HG02973 (cell line): ENCODE data around the gene KIF16B.
A peak's percentile ranks its signal among the peaks of the same experiment; 100 is the strongest.

Experiments used
- ATAC-seq: cut with Tn5 transposase; IDR thresholded peaks from one replicate; pipeline ENCODE4 v1.9.1; 2021; ENCODE audit warnings: moderate library complexity; ENCODE audit not compliant: unreplicated experiment

Gene KIF16B

GRCh38 chr20:16405254-16405653, 168.0 kb downstream of the KIF16B start:
- ATAC-seq, result no peak

GRCh38 chr20:16404640-16405039, 168.6 kb downstream of the KIF16B start:
- ATAC-seq, result no peak

DNA sequence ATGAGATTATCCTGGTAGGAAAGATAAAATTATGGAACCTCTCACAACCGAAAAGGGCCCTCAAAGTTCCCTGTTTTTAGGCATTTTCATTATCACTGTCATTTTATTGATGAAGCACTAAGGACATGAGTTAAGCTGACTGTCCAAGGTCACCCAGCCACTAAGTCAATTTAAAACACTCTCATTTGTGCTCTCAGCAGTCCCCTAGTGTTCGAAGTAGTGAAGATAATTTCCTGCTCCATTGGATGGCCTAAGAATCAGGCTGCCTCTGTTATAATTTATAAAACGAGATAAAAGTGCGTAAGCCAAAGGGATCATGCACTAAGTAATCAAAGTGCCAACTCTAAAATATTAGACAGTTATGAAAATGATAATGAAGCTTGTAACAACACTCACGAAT, 169.1 kb downstream of the KIF16B start:
- ATAC-seq, result no peak

GRCh38 chr20:16400234-16400633, 173.0 kb downstream of the KIF16B start:
- ATAC-seq, result no peak

DNA sequence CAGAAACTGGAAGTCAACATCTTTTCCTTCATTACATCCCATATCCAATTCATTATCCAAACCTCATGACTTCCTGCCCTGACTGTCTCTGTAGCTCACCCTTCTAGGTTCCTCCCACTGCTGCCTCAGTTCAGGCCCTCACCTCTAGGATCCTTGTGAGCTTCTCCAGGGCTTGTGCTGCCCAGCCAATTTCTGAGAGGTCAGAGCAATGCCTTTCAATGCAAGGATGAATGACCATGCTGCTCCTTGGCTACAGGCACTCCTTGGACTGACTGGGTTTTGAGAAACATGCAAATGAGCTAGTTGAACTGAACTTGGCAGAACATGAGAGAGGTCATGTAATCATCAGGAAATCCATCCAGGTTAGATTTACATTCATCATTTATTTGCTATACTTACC, 173.4 kb downstream of the KIF16B start:
- ATAC-seq, result no peak

DNA sequence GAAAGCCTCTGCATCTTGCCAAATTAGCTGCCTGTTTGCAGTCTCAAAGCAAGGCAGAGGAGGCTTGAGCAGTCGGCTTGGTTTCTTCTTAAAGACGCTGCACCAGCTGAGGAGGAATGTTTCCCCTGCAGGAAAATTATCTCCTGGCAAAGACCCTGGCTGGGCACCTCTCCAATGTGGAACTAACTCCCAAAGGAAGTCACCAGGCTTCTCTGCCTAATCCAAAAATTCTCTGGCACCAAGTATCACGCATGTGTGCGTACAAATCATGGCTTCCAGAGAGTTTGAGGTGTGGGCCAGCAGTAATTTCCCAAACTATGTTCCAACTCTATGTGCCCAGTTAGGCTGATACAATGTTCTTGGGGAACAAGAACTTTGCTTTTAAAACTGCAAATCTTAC, 176.2 kb downstream of the KIF16B start:
- no peak for ATAC-seq

- ATAC-seq, result no peak
Measured at GRCh38 chr20:16395366-16395765, 177.9 kb downstream of the KIF16B start.

GRCh38 chr20:16394784-16395183, 178.5 kb downstream of the KIF16B start:
- no peak for ATAC-seq

DNA sequence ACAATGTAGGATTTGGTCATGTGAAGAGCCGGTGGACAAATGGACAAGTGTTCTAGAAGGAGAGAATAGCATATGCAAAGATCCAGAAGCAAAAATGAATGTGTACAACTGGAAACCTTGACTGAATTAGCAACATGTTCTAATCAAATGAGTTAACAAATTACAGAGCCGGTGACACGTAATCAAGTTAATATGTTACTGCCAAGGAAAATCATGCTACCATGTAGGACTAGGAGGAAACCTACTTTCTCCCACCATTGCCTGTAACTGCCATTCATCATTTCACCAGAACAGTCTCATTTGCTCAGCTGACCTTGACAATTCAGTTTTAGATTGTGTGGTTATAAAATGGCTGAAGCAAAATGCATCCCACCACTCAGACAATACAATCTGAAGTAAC, 179.4 kb downstream of the KIF16B start:
- no peak for ATAC-seq

DNA sequence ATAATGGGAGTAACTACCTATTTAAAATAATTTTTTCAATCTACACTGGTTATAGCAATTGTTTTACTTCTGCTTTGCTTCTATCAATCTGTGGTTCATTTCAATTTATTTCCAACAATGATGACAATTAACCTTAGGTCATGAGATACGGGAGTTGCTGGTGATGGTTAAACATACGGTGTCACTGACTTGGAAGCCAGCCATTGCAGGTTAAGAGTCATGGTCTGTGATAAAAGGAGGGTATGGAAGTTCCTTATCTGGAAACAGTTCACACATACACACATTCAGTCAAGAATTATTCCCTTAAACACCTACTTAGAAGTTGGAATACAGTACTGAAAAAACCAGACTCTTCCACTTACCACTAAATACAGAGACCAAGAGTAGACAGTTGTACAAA, 180.0 kb downstream of the KIF16B start:
- no peak for ATAC-seq

DNA sequence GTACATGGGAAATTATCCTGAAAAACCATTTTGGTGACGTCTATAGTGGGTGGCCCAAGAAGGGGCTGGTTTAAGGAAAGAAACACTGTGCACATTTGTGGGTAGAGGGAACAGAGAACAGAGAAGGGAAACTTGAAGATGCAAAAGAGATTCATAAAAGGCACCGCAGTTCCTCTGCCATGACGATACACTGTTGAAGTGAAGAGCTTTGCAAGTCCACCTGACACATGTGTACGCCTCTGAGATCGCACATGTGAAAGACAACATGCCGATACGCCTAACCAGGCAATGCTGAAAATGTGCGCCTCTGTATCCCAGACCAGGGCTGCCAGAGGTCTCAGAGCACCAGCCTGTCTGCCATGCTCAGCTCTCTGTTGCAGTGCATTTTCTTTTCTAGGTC, 180.9 kb downstream of the KIF16B start:
- ATAC-seq, result peak; percentile 97

GRCh38 chr20:16390991-16391390, 182.3 kb downstream of the KIF16B start:
- ATAC-seq, result no peak

DNA sequence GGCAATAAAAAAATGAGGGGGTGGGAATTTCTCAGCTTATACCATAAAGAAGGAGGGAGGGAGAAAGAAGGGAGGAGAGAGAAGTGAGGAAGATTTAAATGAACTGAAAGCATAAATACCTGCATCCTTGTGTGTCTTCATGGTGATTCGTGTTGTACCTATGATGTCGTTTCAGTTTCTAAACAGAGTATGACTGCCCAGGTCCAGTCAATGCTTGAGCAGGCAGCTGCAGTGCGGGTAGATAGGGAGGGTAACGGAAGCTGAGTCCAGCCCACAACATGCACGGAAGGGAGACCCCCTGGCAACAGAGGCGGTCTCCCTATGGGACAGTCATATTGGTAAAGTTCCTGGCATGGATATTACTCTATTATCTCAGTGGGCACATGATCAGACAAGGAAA, 184.5 kb downstream of the KIF16B start:
- no peak for ATAC-seq

- no peak for ATAC-seq
Measured at GRCh38 chr20:16387666-16388065, 185.6 kb downstream of the KIF16B start.

DNA sequence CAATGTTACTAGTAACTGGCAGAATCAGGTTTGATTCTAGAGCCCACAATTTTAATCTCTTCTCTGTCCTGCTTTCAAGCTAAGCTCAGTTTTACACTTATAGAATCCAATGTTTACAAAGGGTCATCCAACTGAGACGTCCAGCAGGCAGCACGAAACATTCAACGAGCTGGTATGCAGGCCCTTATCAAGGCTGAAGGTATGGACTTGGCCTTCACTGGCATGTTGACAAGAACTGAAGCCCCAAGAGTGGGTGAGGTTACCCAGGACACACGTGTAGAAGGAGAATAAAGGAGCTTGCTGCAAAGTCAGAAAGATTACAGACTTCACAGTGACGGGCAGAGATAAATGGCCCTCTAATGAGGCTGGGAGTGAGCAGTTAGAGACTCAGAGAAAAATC, 187.4 kb downstream of the KIF16B start:
- ATAC-seq, result no peak

DNA sequence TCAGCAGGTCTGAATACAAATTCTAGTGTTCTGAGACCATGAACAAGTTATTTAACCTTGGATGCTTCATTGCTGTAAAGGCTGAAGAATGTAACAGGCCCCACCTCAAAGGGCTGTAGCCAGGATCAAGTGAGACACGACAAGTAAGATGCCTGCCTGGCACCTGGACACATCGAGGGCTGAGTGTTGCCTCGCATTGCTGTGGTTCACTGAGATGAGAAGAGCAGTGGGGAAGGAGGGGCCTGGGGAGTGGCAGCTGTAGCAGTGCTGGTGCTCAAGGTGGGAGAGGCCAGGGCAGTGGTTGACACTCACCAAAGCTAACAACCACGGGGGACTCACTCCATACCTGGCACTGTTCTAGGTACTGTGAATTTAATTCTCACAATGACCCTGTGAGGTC, 187.8 kb downstream of the KIF16B start:
- ATAC-seq, result no peak

DNA sequence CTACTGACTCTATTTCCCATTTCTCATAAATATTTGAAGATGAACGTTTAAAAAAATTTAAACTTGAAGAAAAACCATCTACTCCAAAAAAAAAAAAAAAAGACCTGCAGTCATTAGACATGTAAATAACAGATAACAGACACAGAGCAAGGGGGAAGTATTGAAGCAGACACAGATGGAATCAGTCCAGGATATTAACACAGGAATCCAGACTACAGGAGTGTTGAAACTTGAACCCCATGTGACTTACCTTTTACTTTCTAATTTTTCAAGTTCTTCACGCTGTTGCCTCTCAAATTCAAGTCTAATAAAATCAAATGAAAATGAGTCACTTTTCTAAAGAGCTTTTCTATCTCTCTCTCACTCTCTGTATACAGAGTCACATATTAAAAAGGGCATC, 191.8 kb downstream of the KIF16B start:
- no peak for ATAC-seq

DNA sequence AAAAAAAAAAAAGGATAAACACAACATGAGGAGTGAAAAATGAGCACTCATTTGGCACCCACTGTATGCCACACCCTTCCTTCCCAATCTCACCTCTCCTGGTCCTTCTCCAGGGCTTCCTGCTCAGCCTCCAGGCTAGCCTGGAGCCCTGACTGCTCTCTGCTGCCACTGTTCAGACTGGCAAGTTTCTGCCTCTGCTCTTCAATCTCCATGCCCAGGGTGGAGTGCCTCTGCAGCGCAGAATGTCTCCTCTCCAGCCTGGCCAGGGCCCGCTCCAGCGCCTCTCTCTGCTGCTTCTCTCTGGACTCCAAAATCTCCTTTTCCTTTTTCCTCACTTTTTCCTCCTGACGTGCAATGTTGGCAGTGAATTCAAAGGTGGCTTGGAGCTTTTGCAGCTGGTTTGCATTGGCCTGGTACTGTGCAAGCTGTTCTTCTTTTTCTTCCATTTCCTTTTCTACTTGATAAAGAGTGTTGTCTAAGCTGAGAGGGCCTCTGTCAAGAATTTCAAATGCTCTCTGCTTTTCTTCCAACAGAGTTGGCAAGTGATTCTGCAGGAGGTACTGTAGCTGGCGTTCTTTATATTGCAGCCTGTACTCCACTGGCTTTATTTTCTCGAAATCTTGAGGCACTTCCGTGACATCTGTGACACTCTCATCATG, 194.4 kb downstream of the KIF16B start:
- no peak for ATAC-seq

DNA sequence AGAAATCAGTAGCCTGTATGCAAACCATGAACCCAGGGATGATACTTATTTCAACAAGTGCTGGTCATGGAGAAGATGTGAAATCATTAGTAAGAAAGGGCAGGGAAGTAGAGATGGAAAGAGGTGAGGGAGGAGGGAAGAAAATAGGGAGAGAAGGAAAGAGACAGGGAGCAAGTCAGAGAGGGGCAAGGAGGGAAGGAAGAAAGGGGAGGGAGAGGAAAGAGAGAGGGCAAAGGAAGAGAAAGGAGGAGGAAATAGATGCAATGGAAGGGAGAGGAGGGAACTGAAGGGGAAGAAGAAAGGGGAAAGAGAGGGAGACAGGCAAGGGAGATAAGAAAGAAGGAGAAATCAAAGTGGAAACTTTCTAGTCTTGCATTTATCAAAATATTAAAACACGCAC, 195.1 kb downstream of the KIF16B start:
- no peak for ATAC-seq

DNA sequence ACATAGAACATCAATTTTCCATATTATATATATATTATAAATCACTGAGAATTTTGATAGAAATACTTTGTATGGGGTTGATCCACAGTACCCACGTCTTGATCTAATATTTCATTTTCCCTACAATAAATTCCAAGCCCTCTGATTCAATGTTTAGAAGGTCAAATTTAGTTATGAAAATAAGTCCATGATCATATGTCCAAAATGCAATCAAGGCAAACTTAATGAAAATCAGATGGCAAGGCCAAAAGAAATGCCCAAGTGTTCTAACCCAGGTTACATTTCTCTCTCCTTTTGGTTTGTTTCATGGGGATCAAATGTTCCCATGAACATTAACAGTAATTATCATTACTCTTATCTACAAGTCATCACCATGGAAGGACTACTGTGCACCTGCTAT, 203.8 kb downstream of the KIF16B start:
- ATAC-seq, result no peak

- ATAC-seq, result no peak
Measured at GRCh38 chr20:16368645-16369292, 204.5 kb downstream of the KIF16B start.

- ATAC-seq, result no peak
Measured at GRCh38 chr20:16367948-16368560, 205.2 kb downstream of the KIF16B start.

DNA sequence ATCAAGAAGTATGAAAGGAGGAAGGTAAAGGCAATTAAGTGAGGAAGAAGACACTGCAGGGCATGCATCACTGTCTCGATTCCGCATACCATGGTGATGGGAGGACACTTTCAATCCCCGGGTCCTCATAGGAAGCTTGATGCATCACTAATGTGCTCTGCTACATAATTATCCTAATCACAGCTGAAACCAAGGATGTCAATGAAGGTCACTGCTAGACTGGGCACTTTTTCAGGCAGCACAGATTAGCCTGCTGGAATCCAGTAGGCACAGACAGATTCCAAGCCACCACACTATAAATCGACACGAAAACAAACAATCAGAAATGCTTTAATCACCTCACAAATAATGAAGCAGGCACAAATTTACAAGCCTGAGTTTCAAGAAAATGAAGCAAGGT, 206.7 kb downstream of the KIF16B start:
- no peak for ATAC-seq
